Measurements from ENCODE around the gene CSTB.

CSTB gene

DNA sequence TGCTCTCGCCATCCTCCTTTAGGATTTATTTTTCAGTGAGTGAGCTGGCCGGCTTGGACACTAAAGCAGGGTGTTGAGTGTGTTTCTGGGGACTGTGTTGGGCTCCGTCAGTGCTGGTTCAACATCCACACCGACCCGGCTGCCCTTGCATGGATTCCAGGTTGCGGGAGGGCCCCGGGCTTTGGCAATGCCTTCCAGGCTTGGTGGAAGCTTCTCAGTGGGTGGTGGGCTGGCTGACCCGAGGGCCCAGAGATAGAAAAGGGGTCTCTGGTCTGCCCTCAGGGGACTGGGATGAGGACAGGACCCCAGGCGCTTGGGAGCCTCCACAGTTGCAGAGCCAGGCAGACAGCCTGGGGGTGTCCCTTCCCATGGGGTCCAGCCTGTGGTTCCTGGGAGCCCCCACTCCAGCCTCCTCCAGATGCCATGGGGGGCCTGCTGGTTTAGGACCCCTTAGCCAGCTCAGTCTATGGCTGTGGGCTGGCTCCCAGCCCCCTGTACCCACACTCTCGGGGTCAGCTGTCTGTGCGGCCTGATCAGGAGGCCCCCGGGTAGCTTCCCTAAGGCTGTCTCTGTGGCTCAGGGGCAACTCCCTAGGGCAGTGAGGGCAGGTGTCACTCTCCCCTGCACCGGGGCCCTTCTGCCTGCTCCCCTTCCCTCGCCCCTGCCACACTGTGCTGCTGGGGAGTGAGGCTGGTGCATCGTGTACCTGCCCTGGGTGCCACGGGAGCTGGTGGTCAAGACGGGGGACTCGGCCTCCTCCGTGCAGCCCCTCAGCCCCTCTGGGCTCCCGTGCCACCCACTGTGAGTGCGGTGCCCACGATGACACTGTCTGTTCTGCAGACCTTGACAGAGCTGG lies 40.6 kb downstream of the CSTB start:
- H3K36me3 ChIP-seq (ENCODE audit: low read depth): peaks cover 86% of the 10 kb centered on the region
- peaks cover 18% of the 10 kb centered on the region for H3K4me1 ChIP-seq (ENCODE audit: insufficient read depth, poor library complexity, severe bottlenecking)
- peak overlapping the region; percentile 96 for H3K27ac ChIP-seq (ENCODE audit: poor library complexity, severe bottlenecking)
- no peak for ATAC-seq (ENCODE audit: low read depth)
- no peaks in the 10 kb centered on the region for H3K9me3 ChIP-seq (ENCODE audit: severe bottlenecking)
- H3K27me3 ChIP-seq (ENCODE audit: insufficient read depth, poor library complexity, severe bottlenecking): no peaks in the 10 kb centered on the region
- TF ChIP-seq, protein P1, sequence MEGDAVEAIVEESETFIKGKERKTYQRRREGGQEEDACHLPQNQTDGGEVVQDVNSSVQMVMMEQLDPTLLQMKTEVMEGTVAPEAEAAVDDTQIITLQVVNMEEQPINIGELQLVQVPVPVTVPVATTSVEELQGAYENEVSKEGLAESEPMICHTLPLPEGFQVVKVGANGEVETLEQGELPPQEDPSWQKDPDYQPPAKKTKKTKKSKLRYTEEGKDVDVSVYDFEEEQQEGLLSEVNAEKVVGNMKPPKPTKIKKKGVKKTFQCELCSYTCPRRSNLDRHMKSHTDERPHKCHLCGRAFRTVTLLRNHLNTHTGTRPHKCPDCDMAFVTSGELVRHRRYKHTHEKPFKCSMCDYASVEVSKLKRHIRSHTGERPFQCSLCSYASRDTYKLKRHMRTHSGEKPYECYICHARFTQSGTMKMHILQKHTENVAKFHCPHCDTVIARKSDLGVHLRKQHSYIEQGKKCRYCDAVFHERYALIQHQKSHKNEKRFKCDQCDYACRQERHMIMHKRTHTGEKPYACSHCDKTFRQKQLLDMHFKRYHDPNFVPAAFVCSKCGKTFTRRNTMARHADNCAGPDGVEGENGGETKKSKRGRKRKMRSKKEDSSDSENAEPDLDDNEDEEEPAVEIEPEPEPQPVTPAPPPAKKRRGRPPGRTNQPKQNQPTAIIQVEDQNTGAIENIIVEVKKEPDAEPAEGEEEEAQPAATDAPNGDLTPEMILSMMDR (IDR thresholded peaks at IDR 0.05; ENCODE audit: poor library complexity, severe bottlenecking): no peak
- DNase-seq (ENCODE audit: low spot score): no peak
- no peak overlapping the region for H3K4me3 ChIP-seq (ENCODE audit: severe bottlenecking)

DNA sequence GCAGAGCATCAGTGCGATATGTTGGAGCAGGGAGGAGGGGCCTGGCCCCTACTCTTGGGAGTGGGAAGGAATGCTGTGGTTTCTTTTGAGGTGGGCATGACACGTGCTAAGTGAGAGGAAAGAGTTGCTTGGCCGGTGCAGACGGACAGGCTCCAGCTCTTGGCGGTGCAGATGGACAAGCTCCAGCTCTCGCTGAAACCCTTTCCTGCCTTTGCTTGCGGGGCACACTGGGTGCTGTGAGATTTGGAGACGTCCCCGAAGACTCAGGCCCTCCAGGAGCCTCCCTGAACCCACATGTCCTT lies 41.2 kb downstream of the CSTB start:
- DNase-seq (ENCODE audit: low spot score) (no peak), ATAC-seq (ENCODE audit: low read depth) (no peak)
- peak overlapping the region; percentile 96 for H3K27ac ChIP-seq (ENCODE audit: poor library complexity, severe bottlenecking)
- TF ChIP-seq, protein P1 (IDR thresholded peaks at IDR 0.05; ENCODE audit: poor library complexity, severe bottlenecking): no peak
- H3K9me3 ChIP-seq (ENCODE audit: severe bottlenecking): no peaks in the 10 kb centered on the region
- H3K27me3 ChIP-seq (ENCODE audit: insufficient read depth, poor library complexity, severe bottlenecking): no peaks in the 10 kb centered on the region
- peaks cover 21% of the 10 kb centered on the region for H3K4me1 ChIP-seq (ENCODE audit: insufficient read depth, poor library complexity, severe bottlenecking)
- H3K36me3 ChIP-seq (ENCODE audit: low read depth): peaks cover 86% of the 10 kb centered on the region
- no peak overlapping the region for H3K4me3 ChIP-seq (ENCODE audit: severe bottlenecking)

DNA sequence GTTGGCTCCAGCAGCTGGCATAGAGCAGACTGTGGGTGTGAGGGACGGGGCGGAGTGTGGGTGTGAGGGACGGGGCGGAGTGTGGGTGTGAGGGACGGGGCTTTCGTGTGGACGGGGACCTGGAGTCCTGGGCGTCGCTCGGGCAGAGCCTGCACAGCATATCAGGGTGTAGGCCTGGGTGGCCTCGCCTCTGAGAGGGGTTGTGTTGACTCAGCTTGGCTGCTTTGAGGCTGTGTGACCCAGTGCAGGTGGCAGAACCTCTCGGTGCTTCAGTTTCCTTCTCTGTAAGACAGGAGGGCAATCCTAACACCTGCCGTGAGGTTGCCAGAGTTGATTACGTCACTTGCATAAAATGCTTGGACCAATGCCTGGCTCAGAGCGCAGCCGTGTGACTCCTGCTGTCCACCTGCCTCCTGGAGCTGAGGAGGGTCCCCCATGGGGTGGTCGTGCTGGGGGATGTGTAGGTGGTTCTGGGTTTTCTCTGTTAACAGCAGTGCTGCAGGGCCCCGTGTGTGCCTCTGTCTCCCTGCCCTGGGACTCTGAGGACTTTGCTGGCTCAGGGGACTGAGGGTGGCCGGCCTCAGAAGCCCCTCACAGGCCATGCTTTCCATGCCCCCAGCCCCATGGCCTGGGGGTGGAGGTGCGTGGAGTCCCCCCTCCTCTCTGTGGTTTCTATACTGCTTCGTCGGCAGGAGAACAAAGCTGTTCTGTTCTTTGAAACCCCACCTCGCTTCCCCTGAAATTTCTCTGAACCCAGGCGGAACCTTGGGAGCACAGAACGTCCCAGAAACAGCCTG lies 41.8 kb downstream of the CSTB start:
- DNase-seq (ENCODE audit: low spot score) (no peak), ATAC-seq (ENCODE audit: low read depth) (peak; percentile 24)
- no peaks in the 10 kb centered on the region for H3K27me3 ChIP-seq (ENCODE audit: insufficient read depth, poor library complexity, severe bottlenecking)
- peaks cover 88% of the 10 kb centered on the region for H3K36me3 ChIP-seq (ENCODE audit: low read depth)
- no peak overlapping the region for H3K4me3 ChIP-seq (ENCODE audit: severe bottlenecking)
- peak overlapping the region; percentile 96 for H3K27ac ChIP-seq (ENCODE audit: poor library complexity, severe bottlenecking)
- TF ChIP-seq, protein P1 (IDR thresholded peaks at IDR 0.05; ENCODE audit: poor library complexity, severe bottlenecking): no peak
- peaks cover 21% of the 10 kb centered on the region for H3K4me1 ChIP-seq (ENCODE audit: insufficient read depth, poor library complexity, severe bottlenecking)
- H3K9me3 ChIP-seq (ENCODE audit: severe bottlenecking): no peaks in the 10 kb centered on the region

DNA sequence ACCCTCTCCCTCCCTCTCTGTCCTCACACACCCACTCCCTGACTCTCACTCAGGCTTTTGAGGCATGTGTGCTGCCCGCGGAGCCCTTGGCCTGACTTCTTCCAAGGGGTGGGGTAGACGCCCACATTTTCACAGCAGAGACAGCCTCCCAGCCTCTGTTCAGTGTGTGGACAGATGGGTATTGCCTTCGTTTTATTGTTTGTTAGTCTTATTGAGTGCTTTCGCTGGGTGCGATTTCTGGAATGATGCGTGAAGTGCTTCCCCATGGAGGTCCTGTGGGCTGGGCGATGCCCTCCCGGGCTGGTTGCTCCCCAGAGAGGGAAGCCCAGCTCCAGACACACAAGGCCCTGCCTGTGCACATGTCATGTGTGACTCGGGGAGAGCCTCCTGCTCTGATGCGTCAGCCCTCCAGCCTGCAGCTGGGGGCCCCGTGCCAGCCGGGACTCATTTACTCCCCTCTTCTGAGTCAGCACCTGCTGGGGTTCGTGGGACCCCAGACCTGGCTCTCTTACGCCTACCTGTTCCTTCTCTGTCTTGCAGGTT lies 42.5 kb downstream of the CSTB start:
- peaks cover 21% of the 10 kb centered on the region for H3K4me1 ChIP-seq (ENCODE audit: insufficient read depth, poor library complexity, severe bottlenecking)
- DNase-seq (ENCODE audit: low spot score) (no peak), ATAC-seq (ENCODE audit: low read depth) (peak; percentile 17; the same call in 1 of the 3 replicates)
- peak overlapping the region; percentile 96 for H3K27ac ChIP-seq (ENCODE audit: poor library complexity, severe bottlenecking)
- H3K36me3 ChIP-seq (ENCODE audit: low read depth): peaks cover 81% of the 10 kb centered on the region
- TF ChIP-seq, protein P1 (IDR thresholded peaks at IDR 0.05; ENCODE audit: poor library complexity, severe bottlenecking): no peak
- H3K4me3 ChIP-seq (ENCODE audit: severe bottlenecking): no peak overlapping the region
- no peaks in the 10 kb centered on the region for H3K27me3 ChIP-seq (ENCODE audit: insufficient read depth, poor library complexity, severe bottlenecking)
- no peaks in the 10 kb centered on the region for H3K9me3 ChIP-seq (ENCODE audit: severe bottlenecking)

Measured in RWPE2 (cell line).